Stimulated activated CD4-positive, alpha-beta T cell treated with anti-CD3 and anti-CD28 coated beads, Interleukin-4, amount 100 ng/mL, for 1 hour (primary cell): ENCODE results near the gene FARP2.
"Not testable (repeated sequence)": the region's sequence is repeated elsewhere in the genome, so short reads cannot be mapped to it uniquely, and the experiment has no call there.

Source experiments
- DNase-seq: peaks from one replicate; pipeline ENCODE4 v3.0.0-alpha.2; 2020

Gene FARP2

DNA sequence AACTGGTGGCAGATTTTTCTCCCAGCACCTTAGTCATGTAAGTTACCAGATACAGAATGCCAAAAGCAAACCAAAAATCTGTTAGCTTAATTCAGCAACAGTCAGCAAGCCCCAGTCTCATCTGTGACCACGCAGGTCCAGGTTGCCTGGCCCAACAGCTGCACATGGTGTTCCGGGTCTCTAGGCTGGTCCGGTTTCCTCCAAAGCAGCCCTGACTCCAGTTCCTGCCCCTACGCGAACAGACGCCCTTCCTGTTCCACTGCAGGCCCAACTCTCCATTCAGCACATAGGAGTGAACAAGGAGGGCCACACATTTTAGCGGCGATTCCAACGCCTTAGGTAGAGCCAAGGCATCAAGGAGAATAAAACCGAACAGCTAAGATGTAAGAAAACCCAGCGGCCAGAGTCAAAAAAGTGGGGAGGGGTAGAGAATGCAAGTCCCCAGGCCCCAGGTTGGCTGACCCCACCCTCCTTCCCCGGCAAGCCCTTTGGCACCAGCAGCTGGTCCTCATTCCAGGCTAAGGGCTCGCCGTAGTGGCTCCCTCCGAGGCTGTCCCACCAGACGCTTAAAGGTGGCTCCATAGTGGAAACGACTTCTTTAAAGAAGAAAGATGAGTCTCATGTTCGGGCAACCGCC, 150.8 kb downstream of the FARP2 start:
- no peak for DNase-seq

DNA sequence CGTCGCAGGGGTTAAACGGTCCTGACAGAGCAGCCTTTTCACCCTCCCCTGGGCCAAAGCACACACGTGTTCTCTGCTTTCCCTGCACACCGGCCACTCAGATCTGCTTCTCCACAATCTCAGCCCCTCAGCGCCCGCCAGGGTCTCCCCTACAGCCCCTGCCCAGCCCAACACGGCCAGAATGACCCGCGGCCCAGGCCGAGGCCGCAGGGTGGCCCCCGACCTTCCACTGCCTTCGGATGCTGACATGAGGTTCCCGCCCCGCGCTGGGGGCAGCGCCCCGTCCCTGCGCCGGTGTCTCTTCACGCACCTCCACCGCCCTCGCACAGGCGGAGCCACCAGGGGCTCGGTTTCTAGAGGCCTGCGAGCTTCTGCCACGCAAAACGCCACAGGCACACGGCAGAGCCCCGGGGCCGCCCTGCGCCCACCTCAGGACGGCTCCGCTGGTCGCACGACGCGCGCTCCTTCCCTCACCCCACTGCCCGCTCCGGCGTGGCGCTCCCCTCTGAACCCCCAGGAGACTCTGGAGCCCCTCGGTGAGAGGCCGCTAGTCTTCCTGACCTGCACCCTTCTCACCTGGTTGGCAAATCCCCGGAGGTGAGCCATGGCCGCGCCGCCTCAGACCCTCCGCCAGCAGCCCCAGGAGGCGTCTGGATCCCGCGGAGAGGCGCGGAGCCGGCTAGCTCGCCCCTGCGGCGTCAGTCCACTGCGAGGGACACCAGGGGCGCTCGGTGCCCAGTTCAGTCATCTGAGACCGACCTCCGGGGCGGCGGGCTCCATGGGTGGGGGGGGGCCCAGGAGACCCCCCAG, 151.6 kb downstream of the FARP2 start:
- DNase-seq = peak; percentile 32

DNA sequence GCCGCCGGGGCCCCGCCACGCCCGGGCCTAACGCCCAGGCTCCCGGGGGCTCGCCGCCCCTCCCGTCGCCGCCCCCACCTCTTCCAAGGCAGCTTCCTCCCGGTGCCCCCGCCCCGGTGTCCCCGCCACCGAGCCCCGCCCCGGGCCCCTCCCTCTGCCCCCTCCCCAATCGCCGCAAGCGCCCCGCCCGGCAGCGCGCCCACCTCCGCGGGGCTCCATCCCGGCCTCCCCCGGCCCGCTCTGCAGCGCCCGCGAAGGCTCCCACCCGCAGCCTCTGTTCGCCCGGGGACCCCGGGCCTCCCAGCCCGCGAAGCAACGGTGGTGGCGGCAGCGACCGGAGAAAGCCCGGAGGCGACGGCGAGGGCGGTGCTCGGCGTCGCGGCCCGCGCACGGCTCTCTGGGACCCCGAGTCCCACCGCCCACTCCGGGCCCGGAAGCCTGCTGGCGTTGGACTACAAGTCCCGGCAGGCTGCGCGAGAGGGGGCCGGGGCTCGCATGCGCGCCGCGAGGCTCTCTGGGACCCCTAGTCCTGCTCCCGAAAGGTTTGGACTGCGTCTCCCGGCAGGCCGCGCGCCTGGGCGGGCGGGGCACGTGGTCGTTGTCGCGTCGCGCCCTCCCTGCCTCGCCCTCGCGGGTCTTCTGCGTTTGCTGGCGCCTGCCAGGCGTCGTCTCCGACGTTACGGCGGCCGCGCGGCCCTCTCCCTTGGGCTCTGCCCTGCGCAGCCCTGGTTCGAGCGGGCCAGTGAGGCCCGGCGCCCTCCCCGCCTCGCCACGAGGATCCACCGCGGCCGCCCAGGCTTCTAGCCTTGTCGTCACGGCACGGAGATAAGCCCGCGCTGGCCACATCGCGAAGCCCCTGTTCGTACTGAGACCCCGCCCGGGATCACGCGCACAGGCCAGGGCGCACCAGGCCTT, 152.4 kb downstream of the FARP2 start, which contains the start of gene STK25:
STK25 (minus strand) TSS at position 345 of the 915 bp plus-strand sequence. CDS start 549 bp downstream, outside the sequence.
- DNase-seq = peak; percentile 98

DNA sequence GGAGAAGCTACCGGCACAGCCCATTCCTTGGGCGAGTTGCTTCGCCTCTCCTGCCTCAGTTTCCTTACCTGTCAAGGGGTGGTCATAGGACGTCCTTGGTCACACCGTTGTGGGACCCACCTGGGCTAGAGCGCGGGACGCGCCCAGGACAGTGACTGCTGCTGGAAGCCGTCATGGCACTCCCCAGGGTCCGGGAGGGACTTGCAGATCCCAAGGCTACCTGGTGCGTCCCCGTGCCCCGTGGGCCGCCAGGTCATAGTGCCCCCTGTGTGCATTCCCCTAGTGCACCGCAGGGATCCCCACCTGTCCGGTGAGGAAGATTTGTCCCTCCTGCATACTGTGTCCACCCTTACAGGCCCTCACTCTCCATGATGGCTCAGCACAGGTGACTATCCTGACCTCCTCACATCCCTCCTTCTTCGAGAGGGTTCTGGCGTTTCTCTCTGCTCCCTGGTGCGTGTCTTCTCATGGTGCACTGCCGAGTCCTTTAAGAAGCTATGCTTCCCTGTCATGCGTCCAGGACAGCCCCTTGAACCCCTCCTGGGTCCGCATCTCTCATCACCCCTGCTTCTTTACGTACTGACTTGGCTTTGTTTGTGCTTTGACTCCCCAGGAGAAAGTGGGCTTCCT, 153.2 kb downstream of the FARP2 start:
- peak; percentile 18 for DNase-seq

DNA sequence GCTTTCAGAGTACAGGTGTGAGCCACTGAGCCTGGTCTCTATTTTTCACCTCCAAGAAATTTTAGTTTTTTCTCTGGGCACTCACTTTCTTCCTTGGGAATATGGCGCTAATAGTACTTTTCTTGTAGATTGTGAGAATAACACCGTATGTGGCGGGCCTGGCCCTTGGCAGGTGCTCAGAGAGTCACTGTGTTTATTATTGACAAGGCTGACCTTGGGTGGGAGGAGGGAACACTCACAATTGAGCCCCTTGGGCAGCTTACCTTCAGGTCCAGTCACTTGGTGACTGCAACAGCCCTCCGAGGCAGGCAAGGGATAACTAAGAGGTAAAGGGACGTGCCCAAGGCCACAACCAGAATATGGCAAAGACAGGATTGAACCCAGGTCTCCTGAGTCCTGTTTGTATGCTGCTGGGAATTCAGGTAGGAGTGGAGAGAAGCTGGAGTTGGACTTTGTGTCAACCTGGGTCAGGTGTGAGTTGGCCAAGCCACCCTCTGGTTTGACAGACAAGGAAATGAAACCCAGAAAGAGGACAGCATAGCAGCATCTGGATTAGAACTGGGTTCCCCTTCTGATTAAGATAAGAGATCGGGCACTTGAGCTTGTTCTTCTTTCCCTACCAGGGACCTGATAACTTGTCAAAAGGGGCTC, 155.1 kb downstream of the FARP2 start:
- no peak for DNase-seq

DNA sequence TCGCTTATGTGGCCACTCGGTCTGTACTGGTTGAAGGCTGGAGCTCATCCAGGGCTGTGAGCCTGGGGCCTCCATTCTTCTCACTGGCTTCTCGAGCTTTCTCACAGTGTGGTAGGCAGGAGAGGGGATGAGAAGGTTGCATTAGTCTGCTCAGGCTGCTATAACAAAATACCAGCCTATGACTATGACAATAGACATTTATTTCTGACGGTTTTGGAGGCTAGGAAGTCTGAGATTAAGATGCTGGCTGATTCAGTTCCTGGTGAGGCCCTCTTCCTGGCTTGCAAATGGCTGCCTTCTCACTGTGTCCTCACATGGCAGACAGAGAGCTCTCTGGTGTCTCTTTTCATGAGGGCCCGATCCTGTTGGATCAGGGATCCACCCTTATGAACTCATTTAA, 158.5 kb downstream of the FARP2 start:
- DNase-seq = no peak

DNA sequence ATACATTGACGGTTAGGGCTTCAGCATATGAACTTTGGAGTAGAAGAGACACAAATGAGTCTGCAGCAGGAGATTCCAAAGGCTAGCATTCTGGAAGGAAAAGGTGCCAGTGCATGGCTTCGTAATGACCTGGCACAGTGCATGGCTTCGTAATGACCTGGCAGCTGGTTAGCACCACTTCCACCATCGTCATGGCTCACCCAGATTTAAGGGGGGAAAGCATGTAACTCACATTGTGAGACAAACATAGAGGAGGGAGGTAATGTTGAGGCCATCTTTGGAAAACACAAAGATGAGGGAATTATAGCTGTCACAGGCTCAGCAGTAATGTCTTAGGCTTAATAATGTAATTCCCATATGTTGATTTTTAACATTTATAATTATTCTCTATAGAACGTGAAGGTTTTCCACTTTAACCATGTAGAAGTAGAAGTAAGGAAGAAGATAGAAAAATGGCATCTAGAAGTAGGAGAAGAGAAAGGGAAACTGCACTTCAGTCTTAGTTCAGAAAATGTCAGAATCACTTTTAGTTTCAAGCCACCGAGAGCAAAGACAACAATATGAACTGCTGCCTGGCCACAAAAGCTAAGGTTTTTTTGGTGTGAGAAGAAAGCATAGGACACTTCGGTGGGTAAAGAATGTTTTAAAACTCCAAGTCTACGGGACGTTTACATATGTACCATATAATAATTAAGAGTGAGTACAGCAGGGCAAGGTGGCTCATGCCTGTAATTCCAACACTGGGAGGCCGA, 159.1 kb downstream of the FARP2 start:
- DNase-seq = no peak

DNA sequence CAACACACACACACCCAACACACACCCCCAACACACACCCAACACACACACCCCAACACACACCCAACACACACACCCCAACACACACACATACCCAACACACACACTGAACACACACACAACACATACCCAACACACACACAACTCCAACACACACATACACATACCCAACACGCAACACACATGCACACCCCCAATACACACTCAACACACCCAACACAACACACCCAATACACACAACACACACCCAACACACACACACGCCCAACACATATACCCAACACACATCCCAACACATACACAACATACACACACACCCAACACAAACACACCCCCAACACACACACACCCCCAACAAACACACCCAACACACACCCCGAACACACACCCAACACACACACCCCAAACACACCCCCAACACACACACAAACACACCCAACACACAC, 160.5 kb downstream of the FARP2 start:
- no peak for DNase-seq

DNA sequence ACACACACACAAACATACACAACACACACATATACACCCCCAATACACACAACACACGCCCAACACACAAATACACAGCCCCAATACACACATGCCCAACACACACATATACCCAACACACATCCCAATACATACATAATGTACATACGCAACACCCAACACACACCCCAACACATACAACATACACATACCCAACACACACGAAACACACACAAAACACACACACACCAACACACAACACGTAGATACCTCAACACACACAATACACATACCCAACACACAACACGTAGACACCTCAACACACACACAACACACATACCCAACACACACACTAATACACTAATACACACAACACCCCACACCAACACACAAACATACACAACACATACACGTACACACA, 161.2 kb downstream of the FARP2 start:
- DNase-seq = no peak

DNA sequence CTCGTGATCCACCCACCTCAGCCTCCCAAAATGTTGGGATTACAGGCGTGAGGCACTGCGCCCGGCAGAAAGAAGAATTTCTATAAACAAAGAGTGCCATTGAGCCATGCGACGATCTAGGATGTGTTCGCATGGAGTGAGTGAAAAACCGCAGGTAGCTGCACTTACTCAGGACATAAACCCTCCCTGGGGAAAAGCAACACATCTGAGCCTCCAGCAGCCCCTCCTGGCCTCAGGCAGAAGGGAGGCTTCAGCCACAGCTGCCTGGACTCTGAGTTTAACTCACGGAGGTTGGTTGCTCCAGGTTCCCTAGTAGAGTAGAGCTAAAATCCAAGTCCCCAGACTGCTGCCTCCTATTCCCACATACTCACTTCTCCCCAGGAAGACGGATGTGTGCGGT, 163.6 kb downstream of the FARP2 start:
- no peak for DNase-seq

DNA sequence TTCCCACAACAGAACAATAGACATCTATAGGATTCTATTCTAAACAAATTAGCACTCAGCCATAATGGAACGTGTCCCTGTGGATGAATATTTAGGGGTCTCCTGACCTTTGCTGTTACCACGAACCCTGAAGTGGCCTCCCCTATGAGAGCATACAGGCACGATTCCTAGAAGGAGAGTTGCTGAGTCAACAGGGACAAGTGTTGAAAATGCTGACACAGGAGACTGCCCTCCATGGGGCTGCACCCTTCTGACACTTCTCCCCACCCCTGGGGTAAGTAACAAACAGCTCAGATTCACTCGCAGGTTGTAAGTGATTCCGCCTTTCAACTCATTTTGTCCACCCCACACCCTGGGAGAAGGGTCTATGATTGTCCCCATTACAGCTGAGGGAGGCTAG, 166.4 kb downstream of the FARP2 start:
- no peak for DNase-seq

DNA sequence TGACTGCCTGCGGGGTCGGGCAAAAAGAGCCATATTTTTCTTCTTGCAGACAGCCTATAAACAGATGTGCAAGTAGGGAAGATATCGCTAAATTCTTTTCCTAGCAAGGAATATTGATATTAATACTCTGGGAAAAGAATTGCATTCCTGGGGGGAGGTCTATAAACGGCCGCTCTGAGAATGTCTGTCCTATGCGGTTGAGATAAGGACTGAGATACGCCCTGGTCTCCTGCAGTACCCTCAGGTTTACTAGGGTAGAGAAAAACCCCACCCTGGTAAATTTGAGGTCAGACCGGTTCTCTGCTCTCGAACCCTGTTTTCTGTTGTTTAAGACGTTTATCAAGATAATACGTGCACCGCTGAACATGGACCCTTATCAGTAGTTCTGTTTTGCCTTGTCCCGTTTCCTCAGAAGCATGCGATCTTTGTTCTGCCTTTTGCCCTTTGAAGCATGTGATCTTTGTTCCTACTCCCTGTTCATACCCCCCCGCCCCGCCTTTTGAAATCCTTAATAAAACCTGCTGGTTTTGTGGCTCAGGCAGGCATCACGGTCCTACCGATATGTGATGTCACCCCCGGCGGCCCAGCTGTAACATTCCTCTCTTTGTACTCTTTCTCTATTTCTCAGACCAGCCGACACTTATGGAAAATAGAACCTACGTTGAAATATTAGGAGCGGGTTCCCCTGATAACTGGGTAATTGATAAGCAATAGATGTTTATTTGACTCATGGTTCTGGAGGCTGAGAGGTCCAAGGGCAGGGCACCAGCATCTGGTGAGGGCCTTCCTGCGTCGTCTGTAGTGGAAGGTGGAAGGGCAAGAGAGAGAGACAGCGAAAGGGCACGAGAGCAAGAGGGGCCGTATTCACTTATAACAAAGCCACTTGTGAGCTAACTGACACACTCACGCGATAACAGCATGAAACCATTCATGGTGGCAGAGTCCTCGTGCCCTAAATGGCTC, 170.0 kb downstream of the FARP2 start:
- not testable (repeated sequence) for DNase-seq

DNA sequence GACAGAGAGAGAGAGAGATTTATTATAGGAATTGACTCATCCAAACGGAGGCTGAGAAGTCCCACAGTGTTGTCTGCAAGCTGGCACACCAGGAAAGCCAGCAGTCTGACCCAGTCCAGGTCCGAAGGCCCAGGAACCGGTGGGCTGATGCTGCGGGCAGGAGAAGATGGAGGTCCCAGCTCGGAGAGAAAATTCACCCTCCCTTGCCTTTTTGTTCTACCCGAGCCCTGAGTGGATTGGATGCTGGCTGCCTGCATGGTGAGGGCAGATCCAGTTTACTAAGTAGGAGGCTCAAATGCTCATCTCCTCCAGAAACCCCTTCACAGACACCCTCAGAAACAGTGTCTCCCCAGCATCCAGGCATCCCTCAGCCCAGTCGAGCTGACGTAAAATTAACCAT, 174.5 kb downstream of the FARP2 start:
- DNase-seq = no peak

DNA sequence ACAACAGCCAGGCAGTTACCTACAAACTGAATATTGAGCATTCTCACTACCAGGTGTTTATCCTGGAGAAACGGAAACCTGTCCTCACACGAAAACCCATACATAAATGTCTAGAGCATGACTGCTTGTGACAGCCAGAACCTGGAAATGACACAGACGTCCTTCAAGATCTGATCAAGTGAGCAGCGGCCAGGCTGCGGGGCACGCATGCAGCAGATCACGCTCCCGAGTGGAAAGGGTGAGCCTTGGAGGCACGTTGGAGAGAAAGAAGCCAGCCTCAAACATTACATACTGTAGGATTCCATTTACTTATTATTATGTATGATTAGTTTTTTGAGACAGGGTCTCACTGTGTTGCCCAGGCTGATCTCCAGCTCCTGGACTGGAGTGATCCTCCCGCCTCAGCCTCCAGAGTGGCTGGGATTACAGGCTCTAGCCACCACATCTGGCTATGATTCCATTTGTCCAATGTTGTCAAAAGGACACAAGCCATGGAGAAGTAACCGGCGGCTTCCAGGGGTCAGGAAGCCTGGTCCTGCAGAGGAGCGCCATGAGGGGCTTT, 175.2 kb downstream of the FARP2 start:
- DNase-seq = no peak

DNA sequence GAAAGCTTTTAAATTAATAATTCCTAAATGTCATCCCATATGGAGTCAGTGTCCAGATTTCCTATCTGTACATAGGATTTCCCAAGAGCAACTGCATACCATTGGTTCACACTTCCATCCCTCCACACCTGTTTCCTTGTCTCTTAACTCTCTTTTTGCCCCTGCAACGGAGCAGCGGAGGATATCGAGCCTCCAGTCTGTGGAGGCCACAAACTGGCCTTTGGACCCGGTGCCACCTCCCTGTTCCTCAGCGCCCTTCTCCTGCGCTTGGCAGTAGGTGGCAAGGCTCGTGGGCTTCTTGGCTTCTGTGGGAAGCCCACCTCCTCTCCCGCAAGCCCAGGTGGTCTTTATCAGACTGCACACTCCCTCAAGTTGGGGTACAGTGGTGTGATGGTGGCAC, 176.1 kb downstream of the FARP2 start:
- DNase-seq = no peak

DNA sequence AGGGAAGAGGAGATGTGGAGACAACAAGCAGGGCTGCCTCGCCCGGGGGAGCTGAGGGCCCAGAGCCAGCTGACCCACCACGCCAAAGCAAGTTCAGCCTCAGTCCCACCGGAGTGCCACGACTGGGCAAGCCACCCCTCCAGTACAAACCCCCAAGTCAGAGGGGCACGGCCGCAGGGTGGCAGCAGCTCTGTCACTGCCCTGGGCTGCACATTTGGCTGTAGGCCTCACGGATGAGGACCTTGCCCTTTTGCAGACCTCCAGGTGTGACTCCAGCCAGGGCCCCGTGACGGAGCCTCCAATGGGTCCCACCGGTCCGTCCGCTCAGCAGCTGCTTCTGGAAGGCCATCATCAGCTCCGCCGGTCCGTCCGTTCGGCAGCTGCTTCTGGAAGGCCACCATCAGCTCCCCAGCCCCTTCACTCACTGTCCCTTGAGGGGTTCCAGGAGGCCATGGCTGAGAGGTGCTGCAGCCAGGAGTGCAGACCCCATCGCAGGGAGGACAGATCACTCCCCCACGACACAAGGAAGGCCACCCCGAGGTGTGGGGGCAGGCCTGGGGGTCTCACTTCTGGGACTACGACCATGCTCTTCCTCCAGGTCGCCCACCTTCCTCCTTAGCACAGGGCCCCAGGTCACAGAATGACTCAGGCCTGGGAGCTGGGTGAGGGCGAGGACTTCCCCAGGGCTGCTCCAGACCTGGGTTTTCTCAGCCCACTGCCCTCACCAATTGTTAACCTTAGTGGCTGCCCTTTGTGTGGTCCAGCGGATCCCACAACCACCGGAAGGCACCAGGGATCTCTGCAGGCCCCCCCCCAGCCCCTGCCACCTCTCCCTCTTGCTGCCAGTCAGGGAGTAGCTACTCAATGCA, 176.9 kb downstream of the FARP2 start:
- DNase-seq = no peak

DNA sequence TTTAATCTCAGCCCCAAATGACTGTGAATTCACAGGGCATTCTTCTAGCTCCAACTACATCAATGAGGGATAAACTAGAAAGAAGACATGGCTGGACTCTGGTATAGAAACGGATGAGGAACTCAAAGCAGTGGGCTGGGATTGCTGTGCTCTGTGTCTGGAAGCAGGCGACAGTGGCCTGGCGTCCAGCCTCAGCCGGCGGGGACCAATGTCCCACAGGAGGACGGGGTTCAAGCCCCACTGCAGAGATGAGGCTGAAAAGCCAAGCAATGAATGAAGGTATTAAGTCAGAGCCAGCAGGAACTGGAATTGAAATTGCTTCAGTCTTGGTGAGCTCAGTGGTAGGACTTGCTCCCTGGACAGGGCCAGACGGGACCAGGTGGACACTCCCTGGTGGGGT, 178.2 kb downstream of the FARP2 start:
- no peak for DNase-seq

DNA sequence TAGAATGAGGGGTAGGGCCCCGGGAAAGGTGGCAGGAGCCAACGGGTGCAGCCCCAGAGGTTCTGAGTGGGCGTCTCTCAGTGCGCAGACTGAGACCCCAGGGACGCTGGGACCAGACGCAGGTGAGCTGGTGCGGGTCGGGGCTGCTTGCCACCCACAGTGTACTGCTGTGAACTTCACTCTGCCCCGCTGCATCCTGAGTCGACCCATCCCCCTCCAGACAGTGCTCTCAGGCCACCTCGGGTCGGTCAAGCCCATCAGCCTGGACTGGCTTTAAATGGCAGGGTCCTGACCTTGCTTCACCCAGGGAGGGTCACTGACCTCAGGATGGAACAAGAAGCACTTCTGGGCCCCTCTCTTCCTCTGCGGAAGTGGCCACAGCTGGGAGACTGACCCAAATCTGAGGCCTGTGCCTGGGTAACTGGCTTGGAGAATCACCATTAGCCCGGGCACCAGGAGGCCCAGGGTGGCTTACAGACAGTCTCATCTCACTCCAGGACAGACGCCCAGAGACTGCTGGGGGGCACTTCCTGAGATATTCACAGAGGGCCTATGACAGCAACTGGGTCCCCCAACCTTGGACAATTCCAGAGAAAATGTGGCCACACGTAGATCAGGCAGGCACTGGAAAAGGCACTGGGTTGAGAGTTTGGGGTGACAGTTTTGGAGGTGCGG, 178.8 kb downstream of the FARP2 start:
- DNase-seq = no peak
